ENCODE measurements around the gene NOVA1. TPM values are rescaled to one million over a fixed set of nuclear protein-coding genes. Genes with fewer than 3 reads are reported as not detected.

The NOVA1 gene
- polyA plus RNA-seq, 3 donors = 0.01 TPM; not detected in 2

DNA sequence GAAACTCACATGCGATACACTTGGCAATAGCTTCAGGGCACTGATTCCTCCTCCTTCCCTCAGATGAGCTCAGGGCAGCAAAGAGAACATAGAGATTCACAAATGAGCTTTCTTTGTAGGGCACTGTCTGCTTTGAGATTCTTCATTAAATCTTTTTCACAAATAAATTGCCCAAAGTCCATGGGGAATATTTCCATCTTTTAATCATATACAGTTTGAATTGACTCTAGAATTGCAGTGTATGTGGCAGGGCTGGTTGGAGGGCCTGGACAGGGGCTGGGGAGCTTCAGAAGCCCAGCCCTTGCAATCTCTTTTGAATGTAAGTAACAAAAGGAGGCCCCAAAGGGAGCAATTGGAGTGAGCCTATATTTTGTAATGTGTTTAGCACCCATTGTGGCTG is 197.5 kb downstream of the NOVA1 start:
- WGBS (ENCODE audit: insufficient coverage) = no CpG with 5 or more reads among the region's 1 CpG
- H3K4me3 Mint-ChIP-seq = no peak overlapping the region
- peaks cover 0 to 6% (median 0%) of the 10 kb centered on the region in 3 donors for H3K27me3 Mint-ChIP-seq (ENCODE audit: low read depth in 3 of 3)
- H3K9me3 Mint-ChIP-seq = peaks cover 0 to 2% (median 0%) of the 10 kb centered on the region in 7 donors
- no peaks in the 10 kb centered on the region for H3K36me3 ChIP-seq (replicated peaks in 1 of 2; ENCODE audit: control insufficient read depth in 1 of 2, insufficient read depth in 2 of 2, low read length in 2 of 2)
- no peak overlapping the region for H3K27ac ChIP-seq (ENCODE audit: low read depth in 1 of 2, low read length in 2 of 2)
- H4K20me1 ChIP-seq (ENCODE audit: insufficient read depth, low read length) = no peaks in the 10 kb centered on the region
- no peaks in the 10 kb centered on the region for H3K4me1 Mint-ChIP-seq
- H3K9ac ChIP-seq (ENCODE audit: insufficient read depth, low read length, poor library complexity, severe bottlenecking) = no peak overlapping the region
- DNase-seq = no peak
- H3K4me1 ChIP-seq (ENCODE audit: control insufficient read depth in 1 of 2, insufficient read depth in 2 of 2, low read length in 2 of 2) = no peaks in the 10 kb centered on the region
- no peak overlapping the region for H3K4me3 ChIP-seq (replicated peaks in 1 of 3; ENCODE audit: low read depth in 2 of 3, low read length in 3 of 3)
- TF ChIP-seq, protein P1, sequence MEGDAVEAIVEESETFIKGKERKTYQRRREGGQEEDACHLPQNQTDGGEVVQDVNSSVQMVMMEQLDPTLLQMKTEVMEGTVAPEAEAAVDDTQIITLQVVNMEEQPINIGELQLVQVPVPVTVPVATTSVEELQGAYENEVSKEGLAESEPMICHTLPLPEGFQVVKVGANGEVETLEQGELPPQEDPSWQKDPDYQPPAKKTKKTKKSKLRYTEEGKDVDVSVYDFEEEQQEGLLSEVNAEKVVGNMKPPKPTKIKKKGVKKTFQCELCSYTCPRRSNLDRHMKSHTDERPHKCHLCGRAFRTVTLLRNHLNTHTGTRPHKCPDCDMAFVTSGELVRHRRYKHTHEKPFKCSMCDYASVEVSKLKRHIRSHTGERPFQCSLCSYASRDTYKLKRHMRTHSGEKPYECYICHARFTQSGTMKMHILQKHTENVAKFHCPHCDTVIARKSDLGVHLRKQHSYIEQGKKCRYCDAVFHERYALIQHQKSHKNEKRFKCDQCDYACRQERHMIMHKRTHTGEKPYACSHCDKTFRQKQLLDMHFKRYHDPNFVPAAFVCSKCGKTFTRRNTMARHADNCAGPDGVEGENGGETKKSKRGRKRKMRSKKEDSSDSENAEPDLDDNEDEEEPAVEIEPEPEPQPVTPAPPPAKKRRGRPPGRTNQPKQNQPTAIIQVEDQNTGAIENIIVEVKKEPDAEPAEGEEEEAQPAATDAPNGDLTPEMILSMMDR (IDR thresholded peaks at IDR 0.05) = no peak
- intact Hi-C loops (cut with micrococcal nuclease) = no loop called here
- no peaks in the 10 kb centered on the region for H3K79me2 ChIP-seq (ENCODE audit: insufficient read depth, low read length)
- H3K27ac Mint-ChIP-seq = no peak overlapping the region
- no peak overlapping the region for H2AFZ ChIP-seq (ENCODE audit: insufficient read depth, low read depth, low read length, poor library complexity, severe bottlenecking)
- H3K4me2 ChIP-seq (replicated peaks; ENCODE audit: extremely low read depth, low read length, poor library complexity, severe bottlenecking) = no peak overlapping the region
- no peaks in the 10 kb centered on the region for H3K9me3 ChIP-seq (replicated peaks in 1 of 2; ENCODE audit: control insufficient read depth in 1 of 2, insufficient read depth in 1 of 2, low read length in 2 of 2)
- H3K27me3 ChIP-seq (ENCODE audit: control insufficient read depth in 2 of 2, insufficient read depth in 2 of 2, low read length in 2 of 2) = no peaks in the 10 kb centered on the region
- H3K36me3 Mint-ChIP-seq = no peaks in the 10 kb centered on the region

DNA sequence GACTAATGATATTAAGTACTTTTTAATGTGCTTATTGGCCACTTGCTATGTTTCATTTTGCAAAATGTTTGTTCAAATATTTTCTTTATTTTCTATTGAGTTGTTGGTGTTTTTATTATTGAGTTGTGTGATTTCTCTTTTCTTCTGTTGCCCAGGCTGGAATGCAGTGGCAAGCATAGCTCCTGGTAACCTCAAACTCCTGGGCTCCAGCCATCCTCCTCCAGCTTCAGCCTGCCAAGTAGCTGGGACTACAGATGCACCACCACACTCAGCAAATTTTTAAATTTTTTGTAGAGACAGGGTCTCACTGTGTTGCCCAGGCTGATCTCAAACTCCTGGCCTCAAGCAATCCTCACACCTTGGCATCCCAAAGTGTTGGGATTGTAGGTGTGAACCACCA is 199.2 kb downstream of the NOVA1 start:
- no peaks in the 10 kb centered on the region for H3K36me3 ChIP-seq (replicated peaks in 1 of 2; ENCODE audit: control insufficient read depth in 1 of 2, insufficient read depth in 2 of 2, low read length in 2 of 2)
- H3K4me3 Mint-ChIP-seq = no peak overlapping the region
- H3K27ac Mint-ChIP-seq = no peak overlapping the region
- TF ChIP-seq, protein P1 (IDR thresholded peaks at IDR 0.05) = no peak
- peaks cover 0 to under 1% (median 0%) of the 10 kb centered on the region in 7 donors for H3K9me3 Mint-ChIP-seq
- no peak overlapping the region for H3K4me2 ChIP-seq (replicated peaks; ENCODE audit: extremely low read depth, low read length, poor library complexity, severe bottlenecking)
- no peaks in the 10 kb centered on the region for H4K20me1 ChIP-seq (ENCODE audit: insufficient read depth, low read length)
- no peak overlapping the region for H3K4me3 ChIP-seq (replicated peaks in 1 of 3; ENCODE audit: low read depth in 2 of 3, low read length in 3 of 3)
- no peak overlapping the region for H3K27ac ChIP-seq (ENCODE audit: low read depth in 1 of 2, low read length in 2 of 2)
- DNase-seq = no peak
- H3K4me1 Mint-ChIP-seq = no peaks in the 10 kb centered on the region
- H3K79me2 ChIP-seq (ENCODE audit: insufficient read depth, low read length) = no peaks in the 10 kb centered on the region
- no peaks in the 10 kb centered on the region for H3K36me3 Mint-ChIP-seq
- no peaks in the 10 kb centered on the region for H3K27me3 ChIP-seq (ENCODE audit: control insufficient read depth in 2 of 2, insufficient read depth in 2 of 2, low read length in 2 of 2)
- H2AFZ ChIP-seq (ENCODE audit: insufficient read depth, low read depth, low read length, poor library complexity, severe bottlenecking) = no peak overlapping the region
- H3K27me3 Mint-ChIP-seq (ENCODE audit: low read depth in 3 of 3) = peaks cover 0 to 6% (median 0%) of the 10 kb centered on the region in 3 donors
- H3K4me1 ChIP-seq (ENCODE audit: control insufficient read depth in 1 of 2, insufficient read depth in 2 of 2, low read length in 2 of 2) = no peaks in the 10 kb centered on the region
- intact Hi-C loops (cut with micrococcal nuclease) = no loop called here
- H3K9ac ChIP-seq (ENCODE audit: insufficient read depth, low read length, poor library complexity, severe bottlenecking) = no peak overlapping the region
- H3K9me3 ChIP-seq (replicated peaks in 1 of 2; ENCODE audit: control insufficient read depth in 1 of 2, insufficient read depth in 1 of 2, low read length in 2 of 2) = no peaks in the 10 kb centered on the region

All from CD14-positive monocyte (primary cell).